Liver (tissue), 9 donors: Measurements from ENCODE around the gene SPINK6. TPM values are rescaled to one million over a fixed set of nuclear protein-coding genes. Genes with fewer than 3 reads are reported as not detected.

Experiments
- DNase-seq: peaks from one replicate; pipeline ENCODE4 v3.0.0-alpha.2; 2017; ENCODE audit warnings: low spot score
- H3K27ac ChIP-seq, 2 donors: one replicate each; pipeline ENCODE4 v1.7.0; 2013; ENCODE audit warnings: inconsistent platforms in 2 of 2, low read length in 2 of 2, control low read depth in 1 of 2, low read depth in 1 of 2, mild to moderate bottlenecking in 1 of 2
- H3K27me3 ChIP-seq, 4 donors: one replicate each; pipeline versions ENCODE4 v1.6.1 to v1.7.0; 2013; ENCODE audit warnings: low read length in 3 of 4, inconsistent platforms in 1 of 4, mild to moderate bottlenecking in 1 of 4, moderate library complexity in 1 of 4; ENCODE audit not compliant: control insufficient read depth in 4 of 4, insufficient read depth in 4 of 4
- H3K36me3 ChIP-seq, 4 donors: one replicate each; pipeline versions ENCODE4 v1.6.1 to v1.7.0; 2013; ENCODE audit warnings: low read length in 3 of 4, mild to moderate bottlenecking in 3 of 4, low read depth in 1 of 4, moderate library complexity in 1 of 4; ENCODE audit not compliant: control insufficient read depth in 4 of 4, insufficient read depth in 3 of 4
- H3K4me1 ChIP-seq, 4 donors: one replicate each; pipeline versions ENCODE4 v1.6.1 to v1.7.0; 2013; ENCODE audit warnings: low read length in 3 of 4, mild to moderate bottlenecking in 3 of 4, moderate library complexity in 1 of 4; ENCODE audit not compliant: control insufficient read depth in 4 of 4, insufficient read depth in 4 of 4
- H3K4me3 ChIP-seq, 3 donors: one replicate each; pipeline versions ENCODE4 v1.6.1 to v1.7.0; 2013; ENCODE audit warnings: low read length in 3 of 3, control low read depth in 1 of 3, low read depth in 1 of 3, mild to moderate bottlenecking in 1 of 3
- H3K9ac ChIP-seq, 2 donors: one replicate each; pipeline ENCODE4 v1.7.0; 2013; ENCODE audit warnings: low read length in 2 of 2, mild to moderate bottlenecking in 2 of 2, moderate library complexity in 2 of 2, control low read depth in 1 of 2, low read depth in 1 of 2
- H3K9me3 ChIP-seq, 4 donors: one replicate each; pipeline versions ENCODE4 v1.6.1 to v1.7.0; 2013; ENCODE audit warnings: low read length in 3 of 4; ENCODE audit not compliant: control insufficient read depth in 4 of 4
- EGR1 ChIP-seq, 2 donors: IDR thresholded peaks; 2 replicates each; pipeline ENCODE4 v1.6.1; 2016 to 2018; ENCODE audit warnings: antibody characterized with exemption in 2 of 2, low read depth in 2 of 2
- FOXA2 ChIP-seq: IDR thresholded peaks from 2 replicates; pipeline ENCODE4 v1.6.1; 2016; ENCODE audit warnings: antibody characterized with exemption
- GABPA ChIP-seq, 2 donors: IDR thresholded peaks in 1 of 2; conservative IDR thresholded peaks in 1 of 2; 2 replicates each; pipeline ENCODE4 v1.6.1; 2016; ENCODE audit warnings: antibody characterized with exemption in 2 of 2, mild to moderate bottlenecking in 1 of 2, moderate library complexity in 1 of 2
- HNF4A ChIP-seq, 2 donors: conservative IDR thresholded peaks; 2 replicates each; pipeline ENCODE4 v1.6.1; 2016; ENCODE audit warnings: antibody characterized with exemption in 2 of 2, mild to moderate bottlenecking in 2 of 2
- HNF4G ChIP-seq: IDR thresholded peaks from 2 replicates; pipeline ENCODE4 v1.6.1; 2016; ENCODE audit warnings: antibody characterized with exemption
- JUND ChIP-seq, 2 donors: IDR thresholded peaks; 2 replicates each; pipeline ENCODE4 v1.6.1; 2016; ENCODE audit warnings: antibody characterized with exemption in 2 of 2
- NR2F2 ChIP-seq: IDR thresholded peaks from 2 replicates; pipeline ENCODE4 v1.6.1; 2016; ENCODE audit warnings: antibody characterized with exemption
- RAD21 ChIP-seq, 2 donors: IDR thresholded peaks; 2 replicates each; pipeline ENCODE4 v1.6.1; 2016; ENCODE audit warnings: antibody characterized with exemption in 2 of 2, mild to moderate bottlenecking in 2 of 2
- RXRA ChIP-seq, 2 donors: IDR thresholded peaks; 2 replicates each; pipeline ENCODE4 v1.6.1; 2017 to 2018; ENCODE audit warnings: antibody characterized with exemption in 2 of 2, mild to moderate bottlenecking in 1 of 2
- SP1 ChIP-seq: IDR thresholded peaks from 2 replicates; pipeline ENCODE4 v1.6.1; 2018; ENCODE audit warnings: antibody characterized with exemption, mild to moderate bottlenecking
- TAF1 ChIP-seq: conservative IDR thresholded peaks from 2 replicates; pipeline ENCODE4 v1.6.1; 2016; ENCODE audit warnings: antibody characterized with exemption, mild to moderate bottlenecking
- YY1 ChIP-seq: IDR thresholded peaks from 2 replicates; pipeline ENCODE4 v1.6.1; 2016; ENCODE audit warnings: antibody characterized with exemption, mild to moderate bottlenecking
- WGBS: extraction: QIAGEN DNeasy Blood & Tissue Kit; methylation state at CpG from one replicate; pipeline ENCODE4 v1.1.7; 2013; 5-methylcytosine and 5-hydroxymethylcytosine counted together
- polyA plus RNA-seq, 2 donors: library from polyadenylated mRNA; stranded (reverse) in 1 of 2; unstranded in 1 of 2; fragments of 200-250 nt in 1 of 2; fragments of >200 nt in 1 of 2; fragmentation: Nextera tagmentation in 1 of 2; extraction: Ambion mirVana in 1 of 2; gene quantifications; one replicate each; pipeline versions ENCODE4 v1.2.1 to v1.2.3, GENCODE V29; 2013 to 2015
- total RNA-seq, 2 donors: library from RNA; depleted of rRNA; stranded (reverse); fragments of >200 nt; gene quantifications; one replicate each; pipeline ENCODE4 v1.2.3, GENCODE V29; 2014
- TF ChIP-seq, protein P1 (sequence below): IDR thresholded peaks from 2 replicates; pipeline ENCODE4 v1.6.1; 2016; ENCODE audit warnings: antibody characterized with exemption
- TF ChIP-seq, protein P2 (sequence below): IDR thresholded peaks from 2 replicates; pipeline ENCODE4 v1.6.1; 2016; ENCODE audit warnings: antibody characterized with exemption
- TF ChIP-seq, protein P3 (sequence below): IDR thresholded peaks from 2 replicates; pipeline ENCODE4 v1.6.1; 2016; ENCODE audit warnings: antibody characterized with exemption
- TF ChIP-seq, protein P4 (sequence below): fragments of 150-350 bp; IDR thresholded peaks from 2 replicates; pipeline ENCODE4 v1.5.1; 2017; ENCODE audit warnings: improper control_type of control experiment, low read depth, low read length; ENCODE audit not compliant: missing input control
- donor health status: healthy.
- donor health status: healthy.
- donor health status: healthy.
- donor health status: healthy.
- donor health status: healthy.

Gene SPINK6
- total and polyA plus RNA-seq, 4 donors, result not detected

DNA sequence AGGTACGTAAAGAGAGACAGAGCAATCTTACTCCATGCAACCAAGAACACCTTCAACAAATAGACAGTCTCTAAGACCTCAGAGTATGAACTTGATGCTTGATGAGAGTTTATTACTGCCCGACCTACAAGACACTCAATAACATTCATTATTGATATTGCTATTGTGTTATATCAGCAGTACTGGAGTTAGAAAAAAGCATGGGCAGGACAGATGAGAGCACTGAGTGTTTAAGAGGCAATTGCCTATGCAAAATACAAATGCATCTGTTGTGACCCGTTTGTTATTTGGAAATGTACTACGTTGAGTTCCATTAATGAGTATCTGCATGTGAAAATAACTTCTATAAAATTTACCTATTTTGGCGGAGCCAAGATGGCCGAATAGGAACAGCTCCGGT, 27.4 kb downstream of the SPINK6 start:
- Histone ChIP-seq H3K4me3 (no peak overlapping the region), H3K27ac (no peak overlapping the region), H3K4me1 (no peaks in the 10 kb centered on the region), H3K36me3 (no peaks in the 10 kb centered on the region), H3K27me3 (no peaks in the 10 kb centered on the region), H3K9ac (no peak overlapping the region), H3K9me3 (no peaks in the 10 kb centered on the region)
- TF ChIP-seq GABPA (IDR thresholded peaks at IDR 0.05 in 1 of 2, conservative IDR thresholded peaks at IDR 0.05 in 1 of 2) (no peak), JUND (IDR thresholded peaks at IDR 0.05) (no peak), SP1 (no peak), EGR1 (IDR thresholded peaks at IDR 0.05; ENCODE audit: low read depth in 2 of 2) (no peak), FOXA2 (no peak), RXRA (IDR thresholded peaks at IDR 0.05) (no peak), HNF4G (no peak), TAF1 (no peak), HNF4A (conservative IDR thresholded peaks at IDR 0.05) (no peak), NR2F2 (no peak), RAD21 (IDR thresholded peaks at IDR 0.05) (no peak), YY1 (no peak)
- TF ChIP-seq, protein P1, sequence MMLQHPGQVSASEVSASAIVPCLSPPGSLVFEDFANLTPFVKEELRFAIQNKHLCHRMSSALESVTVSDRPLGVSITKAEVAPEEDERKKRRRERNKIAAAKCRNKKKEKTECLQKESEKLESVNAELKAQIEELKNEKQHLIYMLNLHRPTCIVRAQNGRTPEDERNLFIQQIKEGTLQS, result no peak
- TF ChIP-seq, protein P2, sequence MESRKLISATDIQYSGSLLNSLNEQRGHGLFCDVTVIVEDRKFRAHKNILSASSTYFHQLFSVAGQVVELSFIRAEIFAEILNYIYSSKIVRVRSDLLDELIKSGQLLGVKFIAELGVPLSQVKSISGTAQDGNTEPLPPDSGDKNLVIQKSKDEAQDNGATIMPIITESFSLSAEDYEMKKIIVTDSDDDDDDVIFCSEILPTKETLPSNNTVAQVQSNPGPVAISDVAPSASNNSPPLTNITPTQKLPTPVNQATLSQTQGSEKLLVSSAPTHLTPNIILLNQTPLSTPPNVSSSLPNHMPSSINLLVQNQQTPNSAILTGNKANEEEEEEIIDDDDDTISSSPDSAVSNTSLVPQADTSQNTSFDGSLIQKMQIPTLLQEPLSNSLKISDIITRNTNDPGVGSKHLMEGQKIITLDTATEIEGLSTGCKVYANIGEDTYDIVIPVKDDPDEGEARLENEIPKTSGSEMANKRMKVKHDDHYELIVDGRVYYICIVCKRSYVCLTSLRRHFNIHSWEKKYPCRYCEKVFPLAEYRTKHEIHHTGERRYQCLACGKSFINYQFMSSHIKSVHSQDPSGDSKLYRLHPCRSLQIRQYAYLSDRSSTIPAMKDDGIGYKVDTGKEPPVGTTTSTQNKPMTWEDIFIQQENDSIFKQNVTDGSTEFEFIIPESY, result no peak
- TF ChIP-seq, protein P3, sequence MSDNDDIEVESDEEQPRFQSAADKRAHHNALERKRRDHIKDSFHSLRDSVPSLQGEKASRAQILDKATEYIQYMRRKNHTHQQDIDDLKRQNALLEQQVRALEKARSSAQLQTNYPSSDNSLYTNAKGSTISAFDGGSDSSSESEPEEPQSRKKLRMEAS, result no peak
- TF ChIP-seq, protein P4, sequence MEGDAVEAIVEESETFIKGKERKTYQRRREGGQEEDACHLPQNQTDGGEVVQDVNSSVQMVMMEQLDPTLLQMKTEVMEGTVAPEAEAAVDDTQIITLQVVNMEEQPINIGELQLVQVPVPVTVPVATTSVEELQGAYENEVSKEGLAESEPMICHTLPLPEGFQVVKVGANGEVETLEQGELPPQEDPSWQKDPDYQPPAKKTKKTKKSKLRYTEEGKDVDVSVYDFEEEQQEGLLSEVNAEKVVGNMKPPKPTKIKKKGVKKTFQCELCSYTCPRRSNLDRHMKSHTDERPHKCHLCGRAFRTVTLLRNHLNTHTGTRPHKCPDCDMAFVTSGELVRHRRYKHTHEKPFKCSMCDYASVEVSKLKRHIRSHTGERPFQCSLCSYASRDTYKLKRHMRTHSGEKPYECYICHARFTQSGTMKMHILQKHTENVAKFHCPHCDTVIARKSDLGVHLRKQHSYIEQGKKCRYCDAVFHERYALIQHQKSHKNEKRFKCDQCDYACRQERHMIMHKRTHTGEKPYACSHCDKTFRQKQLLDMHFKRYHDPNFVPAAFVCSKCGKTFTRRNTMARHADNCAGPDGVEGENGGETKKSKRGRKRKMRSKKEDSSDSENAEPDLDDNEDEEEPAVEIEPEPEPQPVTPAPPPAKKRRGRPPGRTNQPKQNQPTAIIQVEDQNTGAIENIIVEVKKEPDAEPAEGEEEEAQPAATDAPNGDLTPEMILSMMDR, result no peak
- WGBS, result 97% methylated on average over 7 of the region's 7 CpGs
- no peak for DNase-seq

DNA sequence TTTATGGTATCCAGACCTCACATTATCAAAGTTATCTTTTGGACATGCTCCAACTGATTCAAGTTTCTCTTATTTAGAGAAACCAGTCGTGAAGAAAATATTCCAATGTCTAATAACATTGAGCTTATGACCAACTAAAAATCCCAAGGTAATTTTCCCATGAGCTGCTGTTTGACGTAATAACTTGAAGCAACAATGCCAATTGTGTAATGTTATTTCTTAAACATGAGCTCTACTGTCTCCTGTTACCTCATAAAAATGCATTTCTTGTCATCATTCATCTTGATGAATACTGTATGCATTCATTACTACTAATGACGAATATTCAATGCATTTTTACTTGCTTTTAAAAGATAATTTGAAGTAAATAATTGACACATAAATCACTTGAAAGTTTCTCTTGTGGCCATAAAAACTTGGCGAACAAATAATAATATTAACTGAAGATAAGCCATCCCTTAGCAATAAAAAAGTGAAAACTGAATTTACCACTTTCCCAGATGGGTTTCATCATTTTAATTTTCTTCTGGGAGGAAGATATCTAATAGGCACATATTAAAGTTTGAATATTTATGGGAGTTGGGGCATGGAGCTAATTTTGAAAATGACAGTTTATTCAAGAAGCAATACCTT, 35.1 kb downstream of the SPINK6 start:
- H3K27me3 ChIP-seq, result peaks cover 0 to 3% (median 0%) of the 10 kb centered on the region in 4 donors
- no peak overlapping the region for H3K4me3 ChIP-seq
- DNase-seq, result no peak
- H3K36me3 ChIP-seq, result no peaks in the 10 kb centered on the region
- no peak overlapping the region for H3K9ac ChIP-seq
- no peak for TF ChIP-seq GABPA (IDR thresholded peaks at IDR 0.05 in 1 of 2, conservative IDR thresholded peaks at IDR 0.05 in 1 of 2)
- TF ChIP-seq SP1, result no peak
- TF ChIP-seq FOXA2, result no peak
- TF ChIP-seq RAD21 (IDR thresholded peaks at IDR 0.05), result no peak
- no peak for TF ChIP-seq JUND (IDR thresholded peaks at IDR 0.05)
- TF ChIP-seq, protein P4, result no peak
- no peaks in the 10 kb centered on the region for H3K4me1 ChIP-seq
- no peaks in the 10 kb centered on the region for H3K9me3 ChIP-seq
- 57% methylated on average over 4 of the region's 4 CpGs for WGBS
- H3K27ac ChIP-seq, result no peak overlapping the region
